ENCODE data around the gene PXDN.

DNA sequence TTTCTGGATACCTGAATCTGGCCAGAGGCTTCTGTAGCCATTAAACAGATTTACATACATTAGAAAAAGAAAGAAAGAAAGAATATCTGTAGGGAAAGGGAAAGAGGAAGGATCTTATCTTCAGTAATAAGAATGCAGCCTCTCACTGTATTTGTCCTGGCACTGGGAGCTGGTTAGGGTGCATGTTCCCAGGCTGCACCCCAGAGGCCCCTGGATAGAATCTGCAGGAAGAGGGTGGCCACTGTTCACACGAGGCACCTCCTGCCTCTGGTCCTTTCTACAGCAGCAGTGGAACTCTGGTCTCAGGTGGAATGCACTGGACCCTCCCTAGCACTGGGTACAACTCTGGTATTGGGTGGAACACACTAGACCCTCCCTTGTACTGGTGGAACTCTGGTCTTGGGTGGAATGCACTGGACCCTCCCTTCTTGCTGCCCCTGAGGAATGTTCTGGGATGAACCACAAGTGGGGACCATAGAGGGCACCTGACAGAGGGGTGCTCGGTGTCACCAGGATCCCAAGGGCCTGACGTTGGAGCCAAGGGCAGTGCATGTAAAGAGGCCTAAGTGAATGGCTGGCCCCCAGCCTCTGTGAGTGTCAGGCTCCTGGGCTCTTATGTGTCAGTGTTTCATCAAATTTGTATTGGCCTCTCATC lies 27.4 kb upstream of the PXDN start:
- TF ChIP-seq, protein P1, sequence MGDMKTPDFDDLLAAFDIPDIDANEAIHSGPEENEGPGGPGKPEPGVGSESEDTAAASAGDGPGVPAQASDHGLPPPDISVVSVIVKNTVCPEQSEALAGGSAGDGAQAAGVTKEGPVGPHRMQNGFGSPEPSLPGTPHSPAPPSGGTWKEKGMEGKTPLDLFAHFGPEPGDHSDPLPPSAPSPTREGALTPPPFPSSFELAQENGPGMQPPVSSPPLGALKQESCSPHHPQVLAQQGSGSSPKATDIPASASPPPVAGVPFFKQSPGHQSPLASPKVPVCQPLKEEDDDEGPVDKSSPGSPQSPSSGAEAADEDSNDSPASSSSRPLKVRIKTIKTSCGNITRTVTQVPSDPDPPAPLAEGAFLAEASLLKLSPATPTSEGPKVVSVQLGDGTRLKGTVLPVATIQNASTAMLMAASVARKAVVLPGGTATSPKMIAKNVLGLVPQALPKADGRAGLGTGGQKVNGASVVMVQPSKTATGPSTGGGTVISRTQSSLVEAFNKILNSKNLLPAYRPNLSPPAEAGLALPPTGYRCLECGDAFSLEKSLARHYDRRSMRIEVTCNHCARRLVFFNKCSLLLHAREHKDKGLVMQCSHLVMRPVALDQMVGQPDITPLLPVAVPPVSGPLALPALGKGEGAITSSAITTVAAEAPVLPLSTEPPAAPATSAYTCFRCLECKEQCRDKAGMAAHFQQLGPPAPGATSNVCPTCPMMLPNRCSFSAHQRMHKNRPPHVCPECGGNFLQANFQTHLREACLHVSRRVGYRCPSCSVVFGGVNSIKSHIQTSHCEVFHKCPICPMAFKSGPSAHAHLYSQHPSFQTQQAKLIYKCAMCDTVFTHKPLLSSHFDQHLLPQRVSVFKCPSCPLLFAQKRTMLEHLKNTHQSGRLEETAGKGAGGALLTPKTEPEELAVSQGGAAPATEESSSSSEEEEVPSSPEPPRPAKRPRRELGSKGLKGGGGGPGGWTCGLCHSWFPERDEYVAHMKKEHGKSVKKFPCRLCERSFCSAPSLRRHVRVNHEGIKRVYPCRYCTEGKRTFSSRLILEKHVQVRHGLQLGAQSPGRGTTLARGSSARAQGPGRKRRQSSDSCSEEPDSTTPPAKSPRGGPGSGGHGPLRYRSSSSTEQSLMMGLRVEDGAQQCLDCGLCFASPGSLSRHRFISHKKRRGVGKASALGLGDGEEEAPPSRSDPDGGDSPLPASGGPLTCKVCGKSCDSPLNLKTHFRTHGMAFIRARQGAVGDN (IDR thresholded peaks at IDR 0.05), result no peak
- TF ChIP-seq SMC3 (IDR thresholded peaks at IDR 0.05; ENCODE audit: borderline replicate concordance, low read length), result no peak
- TF ChIP-seq, protein P2, sequence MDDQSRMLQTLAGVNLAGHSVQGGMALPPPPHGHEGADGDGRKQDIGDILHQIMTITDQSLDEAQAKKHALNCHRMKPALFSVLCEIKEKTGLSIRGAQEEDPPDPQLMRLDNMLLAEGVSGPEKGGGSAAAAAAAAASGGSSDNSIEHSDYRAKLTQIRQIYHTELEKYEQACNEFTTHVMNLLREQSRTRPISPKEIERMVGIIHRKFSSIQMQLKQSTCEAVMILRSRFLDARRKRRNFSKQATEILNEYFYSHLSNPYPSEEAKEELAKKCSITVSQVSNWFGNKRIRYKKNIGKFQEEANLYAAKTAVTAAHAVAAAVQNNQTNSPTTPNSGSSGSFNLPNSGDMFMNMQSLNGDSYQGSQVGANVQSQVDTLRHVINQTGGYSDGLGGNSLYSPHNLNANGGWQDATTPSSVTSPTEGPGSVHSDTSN (IDR thresholded peaks at IDR 0.05; ENCODE audit: insufficient replicate concordance, low read depth, low read length), result no peak

All from GM12878 (cell line).